ENCODE data around the gene DAW1. TPM values are rescaled to one million over a fixed set of nuclear protein-coding genes. Genes with fewer than 3 reads are reported as not detected.
"Not testable (repeated sequence)": the region's sequence is repeated elsewhere in the genome, so short reads cannot be mapped to it uniquely, and the experiment has no call there.

The DAW1 gene
- total and polyA plus RNA-seq, 3 experiments from 2014 or later, result not detected

DNA sequence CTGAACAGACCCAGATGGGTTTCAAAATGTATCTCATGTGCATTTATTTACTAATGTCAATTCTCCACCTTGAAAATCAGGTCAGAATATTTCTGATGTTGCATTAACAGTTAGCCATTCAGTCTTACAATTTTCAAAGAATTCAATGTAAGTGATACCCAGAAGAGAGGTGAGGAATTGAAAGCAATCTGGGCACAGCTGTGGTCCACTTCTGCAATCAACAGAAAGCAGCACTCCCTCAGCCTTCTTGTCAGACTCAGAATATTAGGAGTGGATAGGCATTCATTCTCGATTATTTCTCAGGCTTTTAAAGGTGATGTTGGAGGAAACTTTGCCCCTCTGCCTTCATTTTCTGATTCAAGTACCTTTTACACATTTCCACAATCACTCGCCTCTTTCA, 42.1 kb upstream of the DAW1 start:
- H3K4me1 ChIP-seq (ENCODE audit: insufficient read depth, low read length), result no peaks in the 10 kb centered on the region
- H3K27ac ChIP-seq (ENCODE audit: low read depth, low read length), result no peak overlapping the region
- H3K27me3 ChIP-seq (ENCODE audit: insufficient read depth, low read length, poor library complexity, severe bottlenecking), result no peaks in the 10 kb centered on the region
- ChIA-PET CTCF (no interaction called here), POLR2A (no interaction called here)
- no peaks in the 10 kb centered on the region for H3K36me3 Mint-ChIP-seq
- peaks cover 0 to 4% of the 10 kb centered on the region in 2 donors for H3K27me3 Mint-ChIP-seq
- H3K9me3 ChIP-seq (ENCODE audit: low read length), result no peaks in the 10 kb centered on the region
- H3K9me3 Mint-ChIP-seq, result peaks cover 0 to 4% (median 0%) of the 10 kb centered on the region in 5 donors
- H3K4me3 ChIP-seq (ENCODE audit: low read length), result no peak overlapping the region
- no peak for DNase-seq
- H3K36me3 ChIP-seq (ENCODE audit: insufficient read depth, low read length), result no peaks in the 10 kb centered on the region
- no peak overlapping the region for H3K4me3 Mint-ChIP-seq
- peak overlapping the region in 1 of 8 donors; percentile 51 for H3K27ac Mint-ChIP-seq
- peaks cover 5 to 10% (median 7%) of the 10 kb centered on the region in 3 donors for H3K4me1 Mint-ChIP-seq

DNA sequence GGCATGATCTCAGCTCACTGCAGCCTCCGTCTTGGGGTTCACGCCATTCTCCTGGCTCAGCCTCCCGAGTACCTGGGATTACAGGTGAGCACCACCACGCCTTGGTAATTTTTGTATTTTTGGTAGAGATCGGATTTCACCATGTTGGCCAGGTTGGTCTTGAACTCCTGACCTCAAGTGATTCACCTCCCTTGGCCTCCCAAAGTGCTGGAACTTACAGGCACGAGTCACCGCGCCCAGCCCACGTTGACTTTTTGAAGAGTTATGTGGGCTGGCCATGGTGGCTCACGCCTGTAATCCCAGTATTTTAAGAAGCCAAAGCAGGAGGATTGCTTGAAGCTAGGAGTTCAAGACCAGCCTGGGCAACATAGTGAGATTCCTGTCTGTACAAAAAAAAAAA, 37.0 kb upstream of the DAW1 start:
- H3K9me3 ChIP-seq (ENCODE audit: low read length), result no peaks in the 10 kb centered on the region
- H3K27me3 Mint-ChIP-seq, result peaks cover 0 to 4% of the 10 kb centered on the region in 2 donors
- no peak overlapping the region for H3K4me3 ChIP-seq (ENCODE audit: low read length)
- H3K4me1 ChIP-seq (ENCODE audit: insufficient read depth, low read length), result no peaks in the 10 kb centered on the region
- H3K27ac ChIP-seq (ENCODE audit: low read depth, low read length), result no peak overlapping the region
- H3K27me3 ChIP-seq (ENCODE audit: insufficient read depth, low read length, poor library complexity, severe bottlenecking), result no peaks in the 10 kb centered on the region
- ChIA-PET POLR2A (no interaction called here), CTCF (no interaction called here)
- no peak overlapping the region for H3K27ac Mint-ChIP-seq
- DNase-seq, result no peak
- H3K36me3 Mint-ChIP-seq, result peaks cover 0 to 26% (median 0%) of the 10 kb centered on the region in 3 donors
- no peaks in the 10 kb centered on the region for H3K4me1 Mint-ChIP-seq
- H3K9me3 Mint-ChIP-seq, result peaks cover 0 to 32% (median 10%) of the 10 kb centered on the region in 5 donors
- no peaks in the 10 kb centered on the region for H3K36me3 ChIP-seq (ENCODE audit: insufficient read depth, low read length)
- no peak overlapping the region for H3K4me3 Mint-ChIP-seq

GRCh38 chr2:227834916-227835650, 36.3 kb upstream of the DAW1 start:
- Mint-ChIP-seq H3K36me3 (peaks cover 0 to 26% (median 0%) of the 10 kb centered on the region in 3 donors), H3K27ac (no peak overlapping the region), H3K4me1 (no peaks in the 10 kb centered on the region), H3K9me3 (peaks cover 0 to 32% (median 8%) of the 10 kb centered on the region in 5 donors), H3K4me3 (no peak overlapping the region), H3K27me3 (peaks cover 0 to 3% of the 10 kb centered on the region in 2 donors)
- no peak for DNase-seq
- ChIA-PET POLR2A (no interaction called here), CTCF (no interaction called here)
- Histone ChIP-seq H3K27ac (ENCODE audit: low read depth, low read length) (no peak overlapping the region), H3K9me3 (ENCODE audit: low read length) (no peaks in the 10 kb centered on the region), H3K36me3 (ENCODE audit: insufficient read depth, low read length) (no peaks in the 10 kb centered on the region), H3K4me3 (ENCODE audit: low read length) (no peak overlapping the region), H3K27me3 (ENCODE audit: insufficient read depth, low read length, poor library complexity, severe bottlenecking) (no peaks in the 10 kb centered on the region), H3K4me1 (ENCODE audit: insufficient read depth, low read length) (no peaks in the 10 kb centered on the region)

GRCh38 chr2:227839339-227840129, 31.9 kb upstream of the DAW1 start:
- H3K4me3 Mint-ChIP-seq; H3K9me3 ChIP-seq (ENCODE audit: low read length); H3K4me1 Mint-ChIP-seq; H3K4me3 ChIP-seq (ENCODE audit: low read length); H3K27ac Mint-ChIP-seq; H3K27me3 ChIP-seq (ENCODE audit: insufficient read depth, low read length, poor library complexity, severe bottlenecking); H3K27me3 Mint-ChIP-seq; POLR2A ChIA-PET; H3K4me1 ChIP-seq (ENCODE audit: insufficient read depth, low read length); CTCF ChIA-PET; DNase-seq; H3K27ac ChIP-seq (ENCODE audit: low read depth, low read length); H3K36me3 ChIP-seq (ENCODE audit: insufficient read depth, low read length): not testable (repeated sequence)
- Mint-ChIP-seq H3K36me3 (peaks cover 0 to 35% (median 0%) of the 10 kb centered on the region in 3 donors), H3K9me3 (peaks cover 0 to 39% (median 8%) of the 10 kb centered on the region in 5 donors)

GRCh38 chr2:227846831-227847230, 24.6 kb upstream of the DAW1 start:
- peaks cover 0 to 5% (median 0%) of the 10 kb centered on the region in 3 donors for H3K36me3 Mint-ChIP-seq
- Histone ChIP-seq H3K4me3 (ENCODE audit: low read length) (no peak overlapping the region), H3K4me1 (ENCODE audit: insufficient read depth, low read length) (no peaks in the 10 kb centered on the region), H3K27me3 (ENCODE audit: insufficient read depth, low read length, poor library complexity, severe bottlenecking) (no peaks in the 10 kb centered on the region), H3K36me3 (ENCODE audit: insufficient read depth, low read length) (no peaks in the 10 kb centered on the region), H3K27ac (ENCODE audit: low read depth, low read length) (no peak overlapping the region), H3K9me3 (ENCODE audit: low read length) (no peaks in the 10 kb centered on the region)
- H3K27ac Mint-ChIP-seq, result peak overlapping the region in 7 of 8 donors; percentile 10 to 100 (median 94)
- peaks cover 2 to 3% of the 10 kb centered on the region in 2 donors for H3K27me3 Mint-ChIP-seq
- peaks cover 4 to 23% (median 19%) of the 10 kb centered on the region in 3 donors for H3K4me1 Mint-ChIP-seq
- DNase-seq, result no peak
- POLR2A ChIA-PET, result no interaction called here
- CTCF ChIA-PET, result no interaction called here
- peak overlapping the region in 6 of 7 donors; percentile 59 to 83 (median 79) for H3K4me3 Mint-ChIP-seq
- peaks cover 0 to 2% (median 0%) of the 10 kb centered on the region in 5 donors for H3K9me3 Mint-ChIP-seq

GRCh38 chr2:227848146-227848545, 23.3 kb upstream of the DAW1 start:
- Histone ChIP-seq H3K4me3 (ENCODE audit: low read length) (no peak overlapping the region), H3K4me1 (ENCODE audit: insufficient read depth, low read length) (no peaks in the 10 kb centered on the region), H3K9me3 (ENCODE audit: low read length) (no peaks in the 10 kb centered on the region), H3K27ac (ENCODE audit: low read depth, low read length) (peak overlapping the region; percentile 48), H3K27me3 (ENCODE audit: insufficient read depth, low read length, poor library complexity, severe bottlenecking) (no peaks in the 10 kb centered on the region), H3K36me3 (ENCODE audit: insufficient read depth, low read length) (no peaks in the 10 kb centered on the region)
- ChIA-PET POLR2A (no interaction called here), CTCF (no interaction called here)
- peaks cover 0 to 5% (median 0%) of the 10 kb centered on the region in 3 donors for H3K36me3 Mint-ChIP-seq
- H3K9me3 Mint-ChIP-seq, result peaks cover 0 to 2% (median 0%) of the 10 kb centered on the region in 5 donors
- peaks cover 4 to 23% (median 19%) of the 10 kb centered on the region in 3 donors for H3K4me1 Mint-ChIP-seq
- H3K27me3 Mint-ChIP-seq, result peaks cover 2 to 7% of the 10 kb centered on the region in 2 donors
- H3K27ac Mint-ChIP-seq, result peak overlapping the region; percentile 6 to 100 (median 94)
- peak overlapping the region; percentile 12 to 87 (median 81) for H3K4me3 Mint-ChIP-seq
- no peak for DNase-seq

GRCh38 chr2:227848586-227848985, 22.8 kb upstream of the DAW1 start:
- ChIA-PET CTCF (no interaction called here), POLR2A (no interaction called here)
- no peak overlapping the region for H3K4me3 ChIP-seq (ENCODE audit: low read length)
- Mint-ChIP-seq H3K36me3 (peaks cover 0 to 3% (median 0%) of the 10 kb centered on the region in 3 donors), H3K27ac (peak overlapping the region; percentile 47 to 100 (median 94)), H3K27me3 (peaks cover 3 to 7% of the 10 kb centered on the region in 2 donors), H3K4me1 (peaks cover 4 to 23% (median 19%) of the 10 kb centered on the region in 3 donors), H3K4me3 (peak overlapping the region; percentile 12 to 87 (median 81)), H3K9me3 (peaks cover 0 to 2% (median 0%) of the 10 kb centered on the region in 5 donors)
- peak overlapping the region; percentile 48 for H3K27ac ChIP-seq (ENCODE audit: low read depth, low read length)
- no peaks in the 10 kb centered on the region for H3K4me1 ChIP-seq (ENCODE audit: insufficient read depth, low read length)
- H3K9me3 ChIP-seq (ENCODE audit: low read length), result no peaks in the 10 kb centered on the region
- H3K36me3 ChIP-seq (ENCODE audit: insufficient read depth, low read length), result no peaks in the 10 kb centered on the region
- DNase-seq, result peak in 2 of 5 donors; percentile 39 to 56
- no peaks in the 10 kb centered on the region for H3K27me3 ChIP-seq (ENCODE audit: insufficient read depth, low read length, poor library complexity, severe bottlenecking)

DNA sequence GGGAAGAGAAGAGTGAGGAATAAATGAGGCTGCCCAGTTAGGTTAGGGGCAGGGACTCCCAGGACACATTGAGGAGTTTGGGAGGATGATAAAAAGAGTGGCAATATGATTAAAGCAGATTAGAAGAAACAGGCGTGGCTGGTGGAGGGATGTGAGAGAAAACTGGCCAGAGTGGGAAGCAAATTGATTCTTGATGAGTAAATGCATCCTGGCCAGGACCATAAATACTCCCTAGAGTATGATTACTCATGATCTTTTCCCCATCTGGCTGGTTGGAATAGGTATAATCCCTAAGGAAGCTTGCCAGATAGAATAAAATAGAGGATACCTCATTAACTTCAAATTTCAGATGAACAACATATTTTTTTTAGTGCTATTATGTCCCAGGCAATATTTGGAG, 21.5 kb upstream of the DAW1 start:
- no peak overlapping the region for H3K27ac ChIP-seq (ENCODE audit: low read depth, low read length)

More for the DNA sequence above, 21.5 kb upstream of the DAW1 start:
- peak overlapping the region in 1 of 7 donors; percentile 59 for H3K4me3 Mint-ChIP-seq
- ChIA-PET CTCF (no interaction called here), POLR2A (no interaction called here)
- H3K4me3 ChIP-seq (ENCODE audit: low read length), result no peak overlapping the region
- H3K9me3 ChIP-seq (ENCODE audit: low read length), result no peaks in the 10 kb centered on the region
- H3K4me1 ChIP-seq (ENCODE audit: insufficient read depth, low read length), result no peaks in the 10 kb centered on the region
- H3K36me3 ChIP-seq (ENCODE audit: insufficient read depth, low read length), result no peaks in the 10 kb centered on the region
- peaks cover 7 to 11% of the 10 kb centered on the region in 2 donors for H3K27me3 Mint-ChIP-seq
- no peak for DNase-seq
- H3K36me3 Mint-ChIP-seq, result no peaks in the 10 kb centered on the region
- peaks cover 0 to 2% (median 0%) of the 10 kb centered on the region in 5 donors for H3K9me3 Mint-ChIP-seq
- peak overlapping the region in 6 of 8 donors; percentile 88 to 100 (median 94) for H3K27ac Mint-ChIP-seq
- no peaks in the 10 kb centered on the region for H3K27me3 ChIP-seq (ENCODE audit: insufficient read depth, low read length, poor library complexity, severe bottlenecking)
- H3K4me1 Mint-ChIP-seq, result peaks cover 4 to 23% (median 19%) of the 10 kb centered on the region in 3 donors
